Astrocyte (in vitro differentiated cells and primary cell): Measurements from ENCODE around the gene CCDC158. TPM values are rescaled to one million over a fixed set of nuclear protein-coding genes. Genes with fewer than 3 reads are reported as not detected.
"Not testable (repeated sequence)": the region's sequence is repeated elsewhere in the genome, so short reads cannot be mapped to it uniquely, and the experiment has no call there.

Source experiments
- DNase-seq: peaks from one replicate; pipeline ENCODE4 v3.0.0-alpha.2; 2010; ENCODE audit warnings: low read depth
- FAIRE-seq: peaks from 2 replicates; lab custom pipeline; 2011; peaks lifted over from hg19 to GRCh38; lab: Jason Lieb, UNC
- H2AFZ ChIP-seq: 2 replicates; pipeline ENCODE4 v1.6.0; 2012; ENCODE audit warnings: low read depth, low read length, inconsistent platforms
- H3K27ac ChIP-seq: 2 replicates; pipeline ENCODE4 v1.5.1; 2011; ENCODE audit warnings: low read depth, low read length, inconsistent platforms
- H3K27me3 ChIP-seq: 2 replicates; pipeline ENCODE4 v1.6.0; 2011; ENCODE audit warnings: low read length, inconsistent platforms; ENCODE audit not compliant: insufficient read depth
- H3K36me3 ChIP-seq: 2 replicates; pipeline ENCODE4 v1.5.1; 2011; ENCODE audit warnings: low read length, inconsistent platforms; ENCODE audit not compliant: insufficient read depth
- H3K4me1 ChIP-seq: 2 replicates; pipeline ENCODE4 v1.5.1; 2011; ENCODE audit warnings: low read length, inconsistent platforms; ENCODE audit not compliant: insufficient read depth
- H3K4me2 ChIP-seq: 2 replicates; pipeline ENCODE4 v1.6.0; 2012; ENCODE audit warnings: low read length, inconsistent platforms
- H3K4me3 ChIP-seq: 2 replicates; pipeline ENCODE4 v1.5.1; 2011; ENCODE audit warnings: low read depth, mild to moderate bottlenecking, low read length, inconsistent platforms; ENCODE audit not compliant: insufficient read depth
- H3K79me2 ChIP-seq: 2 replicates; pipeline ENCODE4 v1.6.0; 2012; ENCODE audit warnings: mild to moderate bottlenecking, low read length, inconsistent platforms; ENCODE audit not compliant: insufficient read depth
- H3K9ac ChIP-seq: 2 replicates; pipeline ENCODE4 v1.6.0; 2012; ENCODE audit warnings: mild to moderate bottlenecking, low read length, inconsistent platforms
- H3K9me3 ChIP-seq: 2 replicates; pipeline ENCODE4 v1.5.1; 2012; ENCODE audit warnings: low read depth, mild to moderate bottlenecking, low read length, inconsistent platforms; ENCODE audit not compliant: insufficient read depth
- H4K20me1 ChIP-seq: 2 replicates; pipeline ENCODE4 v1.6.0; 2012; ENCODE audit warnings: low read length, inconsistent platforms; ENCODE audit not compliant: insufficient read depth
- H3K27ac Mint-ChIP-seq: one replicate; pipeline ENCODE4 v1.8.0; 2021; ENCODE audit warnings: mild to moderate bottlenecking, mixed read lengths; ENCODE audit not compliant: unreplicated experiment
- H3K27me3 Mint-ChIP-seq: one replicate; pipeline ENCODE4 v1.8.0; 2021; ENCODE audit warnings: low read depth, mixed read lengths; ENCODE audit not compliant: unreplicated experiment
- H3K36me3 Mint-ChIP-seq: one replicate; pipeline ENCODE4 v1.8.0; 2021; ENCODE audit warnings: low read depth, mixed read lengths; ENCODE audit not compliant: unreplicated experiment
- H3K4me1 Mint-ChIP-seq: one replicate; pipeline ENCODE4 v1.8.0; 2021; ENCODE audit warnings: low read depth, mixed read lengths; ENCODE audit not compliant: unreplicated experiment
- H3K4me3 Mint-ChIP-seq: one replicate; pipeline ENCODE4 v1.8.0; 2021; ENCODE audit warnings: mild to moderate bottlenecking, moderate library complexity, mixed read lengths; ENCODE audit not compliant: unreplicated experiment
- H3K9me3 Mint-ChIP-seq: one replicate; pipeline ENCODE4 v1.8.0; 2021; ENCODE audit warnings: mild to moderate bottlenecking, mixed read lengths; ENCODE audit not compliant: unreplicated experiment
- CTCF ChIP-seq: IDR thresholded peaks from 2 replicates; pipeline ENCODE4 v1.5.1; 2011; ENCODE audit warnings: low read depth, mild to moderate bottlenecking, inconsistent platforms, low read length, moderate library complexity; ENCODE audit not compliant: insufficient read depth
- EZH2 ChIP-seq: IDR thresholded peaks from 2 replicates; pipeline ENCODE4 v1.6.1; 2012; ENCODE audit warnings: mild to moderate bottlenecking, low read length, inconsistent platforms; ENCODE audit not compliant: insufficient read depth
- total RNA-seq: library from RNA; stranded (reverse); gene quantifications from 2 replicates; pipeline ENCODE4 v1.2.1, GENCODE V29; 2021

The CCDC158 gene
- total RNA-seq, 1 donor from 2014 or later, result not detected

- Histone ChIP-seq H3K27ac (no peak overlapping the region), H3K9ac (no peak overlapping the region), H3K79me2 (no peaks in the 10 kb centered on the region), H3K27me3 (no peaks in the 10 kb centered on the region), H2AFZ (no peak overlapping the region), H3K4me1 (no peaks in the 10 kb centered on the region), H4K20me1 (no peaks in the 10 kb centered on the region), H3K36me3 (no peaks in the 10 kb centered on the region), H3K9me3 (no peaks in the 10 kb centered on the region), H3K4me2 (no peak overlapping the region), H3K4me3 (no peak overlapping the region)
- Mint-ChIP-seq H3K27me3 (peaks cover 6% of the 10 kb centered on the region), H3K27ac (no peak overlapping the region), H3K4me3 (no peak overlapping the region), H3K4me1 (peaks cover 10% of the 10 kb centered on the region), H3K9me3 (peaks cover 14% of the 10 kb centered on the region), H3K36me3 (peaks cover 1% of the 10 kb centered on the region)
- DNase-seq, result no peak
- TF ChIP-seq EZH2 (no peak), CTCF (no peak)
- FAIRE-seq, result no peak
Measured at GRCh38 chr4:76361689-76362412, 59.1 kb downstream of the CCDC158 start.

DNA sequence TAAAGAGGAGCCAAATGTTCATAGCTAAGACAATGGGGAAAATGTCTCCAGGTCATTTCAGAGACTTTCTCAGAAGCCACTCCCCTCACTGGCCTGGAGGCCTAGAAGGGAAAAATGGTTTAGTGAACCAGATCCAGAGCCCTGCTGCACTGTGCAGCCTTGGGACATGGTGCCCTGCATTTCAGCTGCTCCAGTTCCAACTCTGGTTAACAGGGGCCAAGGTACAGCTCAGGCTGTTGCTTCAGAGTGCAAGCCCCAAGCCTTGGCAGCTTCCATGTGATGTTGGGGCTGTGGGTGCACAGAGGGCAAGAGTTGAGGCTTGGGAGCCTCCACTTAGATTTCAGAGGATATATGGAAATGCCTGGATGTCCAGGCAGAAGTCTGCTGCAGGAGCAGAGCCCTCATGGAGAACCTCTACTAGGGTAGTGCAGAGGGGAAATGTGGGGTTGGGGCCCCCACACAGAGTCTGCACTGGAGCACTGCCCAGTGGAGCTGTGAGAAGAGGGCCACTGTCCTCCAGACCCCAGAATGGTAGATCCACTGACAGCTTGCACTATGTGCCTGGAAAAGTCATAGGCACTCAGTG lies 61.0 kb downstream of the CCDC158 start:
- not testable (repeated sequence) for H3K27me3 Mint-ChIP-seq, H3K79me2 ChIP-seq, H3K27me3 ChIP-seq, H3K27ac Mint-ChIP-seq, H3K4me2 ChIP-seq, H3K4me3 Mint-ChIP-seq, H3K9ac ChIP-seq, H3K9me3 ChIP-seq, DNase-seq, H4K20me1 ChIP-seq, H3K4me1 ChIP-seq, H3K36me3 ChIP-seq, H3K4me3 ChIP-seq, H3K27ac ChIP-seq, H2AFZ ChIP-seq, H3K4me1 Mint-ChIP-seq, H3K36me3 Mint-ChIP-seq, FAIRE-seq
- H3K9me3 Mint-ChIP-seq, result peaks cover 14% of the 10 kb centered on the region

DNA sequence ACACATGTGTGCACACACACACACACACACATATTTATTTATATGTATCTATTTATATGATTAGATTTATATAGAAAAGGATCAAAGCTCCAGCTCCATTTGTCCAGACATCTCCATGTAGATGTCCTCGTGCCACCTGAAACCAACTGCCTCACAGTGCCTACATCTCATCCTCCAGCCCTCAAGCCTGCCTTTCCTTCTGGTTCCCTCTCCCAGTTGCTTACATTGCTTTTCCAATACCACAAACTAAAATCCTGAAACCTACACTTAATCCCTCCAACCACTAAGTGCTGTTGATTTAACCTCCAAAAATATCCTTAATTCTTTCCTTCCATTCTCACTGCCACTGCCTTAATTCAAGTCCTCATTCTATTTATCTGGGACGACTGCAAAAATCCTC lies 63.0 kb downstream of the CCDC158 start:
- TF ChIP-seq CTCF, result no peak
- TF ChIP-seq EZH2, result no peak
- no peaks in the 10 kb centered on the region for H3K27me3 ChIP-seq
- H4K20me1 ChIP-seq, result no peaks in the 10 kb centered on the region
- H3K79me2 ChIP-seq, result no peaks in the 10 kb centered on the region
- H3K27ac ChIP-seq, result no peak overlapping the region
- peaks cover 14% of the 10 kb centered on the region for H3K9me3 Mint-ChIP-seq
- H3K4me3 ChIP-seq, result no peak overlapping the region
- H3K4me1 ChIP-seq, result no peaks in the 10 kb centered on the region
- no peaks in the 10 kb centered on the region for H3K36me3 ChIP-seq
- DNase-seq (no peak), FAIRE-seq (no peak)
- H3K4me2 ChIP-seq, result no peak overlapping the region
- H3K9me3 ChIP-seq, result no peaks in the 10 kb centered on the region
- peaks cover 1% of the 10 kb centered on the region for H3K36me3 Mint-ChIP-seq
- no peak overlapping the region for H3K4me3 Mint-ChIP-seq
- peaks cover 2% of the 10 kb centered on the region for H3K27me3 Mint-ChIP-seq
- H3K27ac Mint-ChIP-seq, result no peak overlapping the region
- H2AFZ ChIP-seq, result no peak overlapping the region
- H3K9ac ChIP-seq, result no peak overlapping the region
- no peaks in the 10 kb centered on the region for H3K4me1 Mint-ChIP-seq
